Neuronal stem cell (in vitro differentiated cells): Measurements from ENCODE around the gene OAS2.

ENCODE experiments used
- DNase-seq: peaks from one replicate; pipeline ENCODE4 v3.0.0-alpha.2; 2013; ENCODE audit warnings: low spot score
- H2AFZ ChIP-seq: one replicate; pipeline ENCODE4 v1.6.1; 2013; ENCODE audit warnings: mild to moderate bottlenecking, low read length, inconsistent platforms
- H2AK5ac ChIP-seq: 2 replicates; pipeline ENCODE4 v1.6.1; 2013; ENCODE audit warnings: low read depth, mild to moderate bottlenecking, inconsistent platforms, low read length, moderate library complexity, mixed read lengths
- H2BK120ac ChIP-seq: 2 replicates; pipeline ENCODE4 v1.6.1; 2013; ENCODE audit warnings: low read depth, mild to moderate bottlenecking, inconsistent platforms, low read length, moderate library complexity, mixed read lengths
- H2BK12ac ChIP-seq: one replicate; pipeline ENCODE4 v1.6.1; 2013; ENCODE audit warnings: low read length, inconsistent platforms
- H2BK15ac ChIP-seq: 2 replicates; pipeline ENCODE4 v1.6.1; 2013; ENCODE audit warnings: mild to moderate bottlenecking, low read length, inconsistent platforms, mixed read lengths
- H2BK5ac ChIP-seq: one replicate; pipeline ENCODE4 v1.6.1; 2013; ENCODE audit warnings: inconsistent platforms, mild to moderate bottlenecking, low read length, moderate library complexity
- H3K14ac ChIP-seq: one replicate; pipeline ENCODE4 v1.6.1; 2013; ENCODE audit warnings: low read length, inconsistent platforms
- H3K18ac ChIP-seq: 2 replicates; pipeline ENCODE4 v1.6.1; 2013; ENCODE audit warnings: low read length, inconsistent platforms
- H3K23ac ChIP-seq: 2 replicates; pipeline ENCODE4 v1.6.1; 2013; ENCODE audit warnings: low read depth, mild to moderate bottlenecking, mixed read lengths, low read length, inconsistent platforms; ENCODE audit not compliant: poor library complexity
- H3K27ac ChIP-seq: replicated peaks from 3 replicates; pipeline ENCODE4 v1.5.1; 2013; ENCODE audit warnings: low read length, inconsistent platforms
- H3K27me3 ChIP-seq, 3 experiments: 2 replicates each; pipeline ENCODE4 v1.6.1; 2013; ENCODE audit warnings: low read length in 3 of 3, mild to moderate bottlenecking in 2 of 3, inconsistent platforms in 1 of 3, low read depth in 1 of 3, mixed read lengths in 1 of 3, moderate library complexity in 1 of 3; ENCODE audit not compliant: control insufficient read depth in 3 of 3, insufficient read depth in 3 of 3
- H3K36me3 ChIP-seq, 2 donors: replicated peaks in 1 of 2; 2 replicates each; pipeline ENCODE4 v1.6.1; 2013; ENCODE audit warnings: low read length in 2 of 2; ENCODE audit not compliant: control insufficient read depth in 2 of 2, insufficient read depth in 2 of 2
- H3K4ac ChIP-seq: 2 replicates; pipeline ENCODE4 v1.6.1; 2013; ENCODE audit warnings: inconsistent platforms, mild to moderate bottlenecking, low read length, moderate library complexity
- H3K4me1 ChIP-seq, 2 donors: 1 replicate in 1 of 2; 2 replicates in 1 of 2; pipeline ENCODE4 v1.6.1; 2013; ENCODE audit warnings: low read length in 2 of 2, low read depth in 1 of 2; ENCODE audit not compliant: control insufficient read depth in 2 of 2, insufficient read depth in 1 of 2
- H3K4me2 ChIP-seq: one replicate; pipeline ENCODE4 v1.6.1; 2013; ENCODE audit warnings: mild to moderate bottlenecking, low read length, inconsistent platforms; ENCODE audit not compliant: insufficient read depth, poor library complexity, severe bottlenecking
- H3K4me3 ChIP-seq, 2 donors: 2 replicates each; pipeline ENCODE4 v1.5.1; 2013; ENCODE audit warnings: low read length in 2 of 2, mild to moderate bottlenecking in 2 of 2, inconsistent platforms in 1 of 2, moderate library complexity in 1 of 2
- H3K79me1 ChIP-seq: one replicate; pipeline ENCODE4 v1.6.1; 2013; ENCODE audit warnings: low read depth, mild to moderate bottlenecking, inconsistent platforms, low read length, moderate library complexity
- H3K9ac ChIP-seq: one replicate; pipeline ENCODE4 v1.6.1; 2013; ENCODE audit warnings: mild to moderate bottlenecking, low read depth, low read length, inconsistent platforms; ENCODE audit not compliant: poor library complexity
- H3K9me3 ChIP-seq, 2 donors: replicated peaks in 1 of 2; 2 replicates each; pipeline versions ENCODE3 to v1.6.1; 2013; ENCODE audit warnings: low read length in 2 of 2, mild to moderate bottlenecking in 2 of 2, inconsistent platforms in 1 of 2, low read depth in 1 of 2, mixed read lengths in 1 of 2, moderate library complexity in 1 of 2; ENCODE audit not compliant: control insufficient read depth in 2 of 2, insufficient read depth in 1 of 2
- H4K8ac ChIP-seq: one replicate; pipeline ENCODE4 v1.6.1; 2013; ENCODE audit warnings: low read depth, mild to moderate bottlenecking, inconsistent platforms, low read length, moderate library complexity
- H4K91ac ChIP-seq: one replicate; pipeline ENCODE4 v1.6.1; 2013; ENCODE audit warnings: low read length, low read depth, mild to moderate bottlenecking, inconsistent platforms; ENCODE audit not compliant: poor library complexity
- WGBS, 2 donors: extraction: QIAGEN DNeasy Blood & Tissue Kit; methylation state at CpG; one replicate each; pipeline ENCODE4 v1.1.7; 2013; ENCODE audit warnings: missing lambda C conversion rate in 2 of 2, mixed read lengths in 1 of 2; ENCODE audit not compliant: insufficient read length in 2 of 2, insufficient replicate concordance in 1 of 2; ENCODE audit errors: extremely low coverage in 2 of 2; 5-methylcytosine and 5-hydroxymethylcytosine counted together

Gene OAS2

DNA sequence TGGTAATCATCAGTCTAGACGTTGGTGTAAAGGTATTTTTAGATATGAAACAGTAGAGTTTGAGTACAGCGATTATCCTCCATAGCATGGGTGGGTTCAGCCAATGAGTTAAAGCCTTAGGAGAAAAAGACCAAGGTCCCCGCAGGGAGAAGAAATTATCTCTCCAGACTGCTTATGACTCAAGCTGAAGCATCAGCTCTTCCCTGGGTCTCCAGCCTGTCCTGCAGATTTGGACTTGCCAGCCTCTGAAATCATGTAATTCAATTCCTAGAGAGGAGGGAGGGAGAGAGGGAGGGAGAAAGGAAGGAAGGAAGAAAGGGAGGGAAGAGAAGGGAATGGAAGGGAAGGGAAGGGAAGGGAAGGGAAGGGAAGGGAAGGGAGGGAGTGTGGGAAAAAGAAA, 66.2 kb downstream of the OAS2 start:
- Histone ChIP-seq H3K14ac (no peak overlapping the region), H3K36me3 (no peaks in the 10 kb centered on the region), H2BK5ac (no peak overlapping the region), H2BK120ac (no peak overlapping the region), H3K27me3 (peaks cover 0 to 2% (median 0%) of the 10 kb centered on the region in 3 experiments), H3K27ac (no peak overlapping the region), H4K91ac (no peak overlapping the region), H2BK12ac (no peak overlapping the region), H3K4me2 (no peak overlapping the region), H3K79me1 (no peaks in the 10 kb centered on the region), H3K23ac (no peak overlapping the region), H2AK5ac (no peak overlapping the region), H2AFZ (no peak overlapping the region), H3K9me3 (no peaks in the 10 kb centered on the region), H3K4me3 (no peak overlapping the region), H3K4me1 (peaks cover 0 to 1% of the 10 kb centered on the region in 2 donors), H3K4ac (no peak overlapping the region), H4K8ac (no peak overlapping the region), H3K9ac (no peak overlapping the region), H2BK15ac (no peak overlapping the region), H3K18ac (no peak overlapping the region)
- WGBS, 2 donors, result no CpG with 5 or more reads among the region's 3 CpGs
- no peak for DNase-seq

DNA sequence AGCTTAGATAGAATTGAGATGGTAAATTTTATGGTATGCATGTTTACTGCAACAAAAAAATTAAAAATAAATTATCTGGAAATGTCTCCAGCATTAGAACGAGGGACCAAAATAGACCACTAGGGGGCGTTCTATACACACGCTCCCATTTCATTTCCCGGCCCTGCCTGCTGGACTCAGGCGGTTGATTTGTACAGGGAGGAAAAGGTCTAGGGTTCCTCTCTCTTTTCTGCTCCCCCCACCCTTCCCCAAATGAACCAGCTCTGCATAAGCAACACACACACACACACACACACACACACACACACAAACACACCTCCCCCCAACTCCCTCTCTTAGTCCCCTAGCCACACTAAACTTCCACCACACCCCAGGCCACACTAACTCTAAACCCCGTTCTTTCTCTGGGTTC, 70.4 kb downstream of the OAS2 start:
- H4K91ac ChIP-seq, result no peak overlapping the region
- H3K4me3 ChIP-seq, result no peak overlapping the region
- no peak overlapping the region for H2BK12ac ChIP-seq
- H2BK15ac ChIP-seq, result no peak overlapping the region
- H3K27ac ChIP-seq, result no peak overlapping the region
- no peaks in the 10 kb centered on the region for H3K79me1 ChIP-seq
- peak overlapping the region; percentile 11 for H2AFZ ChIP-seq
- H4K8ac ChIP-seq, result no peak overlapping the region
- no peaks in the 10 kb centered on the region for H3K36me3 ChIP-seq
- no peak overlapping the region for H3K14ac ChIP-seq
- H3K18ac ChIP-seq, result no peak overlapping the region
- H3K27me3 ChIP-seq, result peaks cover 0 to 15% (median 4%) of the 10 kb centered on the region in 3 experiments
- H2AK5ac ChIP-seq, result peak overlapping the region; percentile 38
- H3K4me1 ChIP-seq, result peaks cover 0 to 1% of the 10 kb centered on the region in 2 donors
- no peaks in the 10 kb centered on the region for H3K9me3 ChIP-seq
- DNase-seq, result peak; percentile 65
- no peak overlapping the region for H2BK5ac ChIP-seq
- H2BK120ac ChIP-seq, result no peak overlapping the region
- H3K23ac ChIP-seq, result no peak overlapping the region
- no peak overlapping the region for H3K9ac ChIP-seq
- no CpG with 5 or more reads among the region's 6 CpGs for WGBS, 2 donors
- no peak overlapping the region for H3K4ac ChIP-seq
- H3K4me2 ChIP-seq, result no peak overlapping the region

GRCh38 chr12:113049976-113050742, 71.8 kb downstream of the OAS2 start:
- Histone ChIP-seq H3K4me2 (no peak overlapping the region), H3K14ac (no peak overlapping the region), H3K4ac (no peak overlapping the region), H4K91ac (no peak overlapping the region), H3K4me3 (no peak overlapping the region), H2AK5ac (no peak overlapping the region), H3K9me3 (no peaks in the 10 kb centered on the region), H3K23ac (no peak overlapping the region), H2BK5ac (no peak overlapping the region), H2BK12ac (no peak overlapping the region), H2AFZ (no peak overlapping the region), H3K18ac (no peak overlapping the region), H3K27ac (no peak overlapping the region), H4K8ac (no peak overlapping the region), H3K9ac (no peak overlapping the region), H2BK120ac (no peak overlapping the region), H3K36me3 (no peaks in the 10 kb centered on the region), H3K4me1 (peaks cover 0 to 1% of the 10 kb centered on the region in 2 donors), H2BK15ac (no peak overlapping the region), H3K79me1 (no peaks in the 10 kb centered on the region), H3K27me3 (peaks cover 0 to 19% (median 6%) of the 10 kb centered on the region in 3 experiments)
- no peak for DNase-seq
- WGBS, 2 donors, result no CpG with 5 or more reads among the region's 11 CpGs

DNA sequence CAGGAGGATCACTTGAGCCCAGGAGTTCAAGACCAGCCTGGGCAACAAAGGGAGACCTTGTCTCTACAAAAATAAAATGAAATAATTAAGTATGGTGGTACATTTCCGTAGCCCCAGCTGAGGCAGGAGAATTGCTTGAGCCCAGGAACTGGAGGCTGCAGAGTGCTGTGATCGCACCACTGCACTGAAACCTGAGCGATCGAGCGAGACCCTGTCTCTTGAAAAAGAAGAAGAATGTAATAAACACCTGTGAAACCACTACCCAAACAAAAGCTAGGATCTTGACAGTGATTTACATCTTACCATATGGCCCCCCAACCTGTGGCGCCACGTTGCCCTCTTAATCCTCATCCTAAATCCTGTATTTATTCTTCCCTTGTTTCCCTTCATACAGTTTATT, 72.5 kb downstream of the OAS2 start:
- H3K4me1 ChIP-seq, result peaks cover 0 to 1% of the 10 kb centered on the region in 2 donors
- H3K27me3 ChIP-seq, result peaks cover 0 to 26% (median 8%) of the 10 kb centered on the region in 3 experiments
- no peaks in the 10 kb centered on the region for H3K79me1 ChIP-seq
- H3K4me2 ChIP-seq, result no peak overlapping the region
- no peak overlapping the region for H3K14ac ChIP-seq
- no peak overlapping the region for H3K23ac ChIP-seq
- no peak overlapping the region for H3K4ac ChIP-seq
- no peak overlapping the region for H3K18ac ChIP-seq
- DNase-seq, result no peak
- no peak overlapping the region for H2BK12ac ChIP-seq
- H3K9me3 ChIP-seq, result no peaks in the 10 kb centered on the region
- no peaks in the 10 kb centered on the region for H3K36me3 ChIP-seq
- WGBS, 2 donors, result no CpG with 5 or more reads among the region's 7 CpGs
- no peak overlapping the region for H2AK5ac ChIP-seq
- H3K27ac ChIP-seq, result no peak overlapping the region
- H3K9ac ChIP-seq, result no peak overlapping the region
- no peak overlapping the region for H2BK15ac ChIP-seq
- no peak overlapping the region for H2BK5ac ChIP-seq
- no peak overlapping the region for H4K8ac ChIP-seq
- H2AFZ ChIP-seq, result no peak overlapping the region
- no peak overlapping the region for H2BK120ac ChIP-seq
- no peak overlapping the region for H4K91ac ChIP-seq
- H3K4me3 ChIP-seq, result no peak overlapping the region
